Endothelial cell of umbilical vein (primary cell): Measurements from ENCODE around the gene GPAT3.
"Not testable (repeated sequence)": the region's sequence is repeated elsewhere in the genome, so short reads cannot be mapped to it uniquely, and the experiment has no call there.

Experiments
- CTCF ChIP-seq, 2 donors: IDR thresholded peaks; 1 replicate in 1 of 2; 2 replicates in 1 of 2; pipeline ENCODE4 v1.5.1; 2011; ENCODE audit warnings: low read length in 2 of 2, mild to moderate bottlenecking in 2 of 2, moderate library complexity in 2 of 2, control low read depth in 1 of 2, inconsistent platforms in 1 of 2, low read depth in 1 of 2; ENCODE audit not compliant: insufficient read depth in 1 of 2; ENCODE audit errors: extremely low read depth in 1 of 2
- EZH2 ChIP-seq: IDR thresholded peaks from 2 replicates; pipeline ENCODE4 v1.6.1; 2012; ENCODE audit warnings: borderline replicate concordance, low read depth, mild to moderate bottlenecking, moderate library complexity, low read length, inconsistent platforms; ENCODE audit not compliant: severe bottlenecking
- GATA2 ChIP-seq: IDR thresholded peaks from 2 replicates; pipeline ENCODE4 v1.7.0; 2011; ENCODE audit warnings: low read depth, mild to moderate bottlenecking, moderate library complexity, mixed read lengths, low read length; ENCODE audit not compliant: insufficient read length, insufficient read depth
- JUN ChIP-seq: IDR thresholded peaks from 2 replicates; pipeline ENCODE4 v1.6.1; 2011; ENCODE audit warnings: borderline replicate concordance, low read depth; ENCODE audit not compliant: insufficient read length, insufficient read depth
- MAX ChIP-seq: IDR thresholded peaks from 2 replicates; pipeline ENCODE4 v1.6.1; 2011; ENCODE audit not compliant: insufficient read depth, insufficient read length
- MYC ChIP-seq: IDR thresholded peaks from one replicate; pipeline ENCODE4 v1.6.1; 2011; ENCODE audit warnings: mild to moderate bottlenecking, low read depth, low read length
- POLR2A ChIP-seq: IDR thresholded peaks from 2 replicates; pipeline ENCODE4 v1.6.1; 2012; ENCODE audit warnings: low read depth, mild to moderate bottlenecking, control low read depth, low read length
- POLR2AphosphoS5 ChIP-seq: IDR thresholded peaks from 2 replicates; pipeline ENCODE4 v1.6.1; 2012; ENCODE audit warnings: low read depth, mild to moderate bottlenecking, control low read depth, low read length, moderate library complexity; ENCODE audit not compliant: insufficient read depth

GRCh38 chr4:83496085-83496917 lies 39.6 kb upstream of the GPAT3 start:
- not testable (repeated sequence) for TF ChIP-seq EZH2; CTCF (IDR thresholded peaks at IDR 0.05; ENCODE audit: extremely low read depth in 1 of 2, insufficient read depth in 1 of 2, low read depth in 1 of 2, low read length in 2 of 2); POLR2A; MAX; POLR2AphosphoS5; GATA2; MYC; JUN
